Breast epithelium (tissue), 4 donors: ENCODE data around the gene PTPN11. TPM values are rescaled to one million over a fixed set of nuclear protein-coding genes. Genes with fewer than 3 reads are reported as not detected.

Experiments used
- DNase-seq, 2 donors: peaks; one replicate each; pipeline ENCODE4 v3.0.0-alpha.2; 2019; ENCODE audit warnings: low spot score in 2 of 2
- H3K27ac ChIP-seq, 2 donors: fragments of 200-600 bp; sonication (generic) in 1 of 2; one replicate each; pipeline ENCODE4 v1.5.1; 2016 to 2019; ENCODE audit warnings: mild to moderate bottlenecking in 1 of 2
- H3K27me3 ChIP-seq, 2 donors: fragments of 200-600 bp; sonication (generic) in 1 of 2; one replicate each; pipeline versions ENCODE4 v1.5.1 to v1.6.0; 2017 to 2019; ENCODE audit warnings: control low read depth in 1 of 2, mild to moderate bottlenecking in 1 of 2
- H3K36me3 ChIP-seq: fragments of 200-600 bp; one replicate; pipeline ENCODE4 v1.5.1; 2019
- H3K4me1 ChIP-seq, 2 donors: fragments of 200-600 bp; sonication (generic); one replicate each; pipeline ENCODE4 v1.5.1; 2016 to 2019; ENCODE audit warnings: control low read depth in 1 of 2
- H3K4me3 ChIP-seq, 3 donors: fragments of 200-600 bp; sonication (generic); 1 replicate in 2 of 3; 2 replicates in 1 of 3; pipeline ENCODE4 v1.5.1; 2016 to 2019; ENCODE audit warnings: mild to moderate bottlenecking in 3 of 3, moderate library complexity in 2 of 3
- H3K9me3 ChIP-seq, 2 donors: fragments of 200-600 bp; sonication (generic) in 1 of 2; one replicate each; pipeline ENCODE4 v1.5.1; 2016 to 2019; ENCODE audit warnings: control low read depth in 1 of 2
- POLR2A ChIP-seq: fragments of 450-650 bp; IDR thresholded peaks from one replicate; pipeline ENCODE4 v1.6.1; 2016; ENCODE audit warnings: antibody characterized with exemption, mild to moderate bottlenecking, moderate library complexity
- POLR2AphosphoS5 ChIP-seq, 3 donors: sonication (generic); formaldehyde crosslinking; IDR thresholded peaks; one replicate each; pipeline ENCODE4 v1.6.1; 2017; ENCODE audit warnings: antibody characterized with exemption in 3 of 3
- intact Hi-C: fragments of 100-400 bp; cut with DNase I; formaldehyde crosslinking; loops from one replicate; pipeline ENCODE4 v1.15.1; 2023; ENCODE audit warnings: low total_unique reads
- total RNA-seq, 3 donors: library from RNA; depleted of rRNA; stranded (reverse); fragments of >200 nt; gene quantifications; one replicate each; pipeline ENCODE4 v1.1.0, GENCODE V29; 2016
- TF ChIP-seq, protein P1 (sequence below), 3 donors: fragments of 450-650 bp; IDR thresholded peaks; one replicate each; pipeline ENCODE4 v1.5.1; 2016 to 2017; ENCODE audit warnings: antibody characterized with exemption in 3 of 3, mild to moderate bottlenecking in 3 of 3, moderate library complexity in 3 of 3

Gene PTPN11
- total RNA-seq, 3 donors from 2014 or later = 73.8 to 288 (median 91.4) TPM

DNA sequence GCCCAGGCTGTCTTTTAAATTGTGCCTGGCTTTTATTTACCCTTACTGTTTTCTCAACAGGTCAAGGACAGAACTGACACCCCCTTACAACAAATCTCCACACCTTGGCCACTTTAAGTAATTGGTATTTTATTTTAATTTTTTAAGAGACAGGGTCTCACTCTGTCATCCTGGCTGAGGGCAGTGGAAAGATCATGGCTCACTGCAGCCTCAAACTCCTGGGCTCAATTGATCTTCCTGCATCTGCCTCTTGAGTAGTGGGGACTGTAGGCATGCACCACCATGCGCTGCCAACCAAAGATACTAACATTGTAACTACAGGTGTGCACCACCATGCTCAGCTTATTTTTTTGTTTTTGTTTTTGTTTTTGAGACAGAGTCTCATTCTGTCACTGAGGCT is 109.8 kb downstream of the PTPN11 start:
- H3K36me3 ChIP-seq = no peaks in the 10 kb centered on the region
- no peak for TF ChIP-seq POLR2A
- TF ChIP-seq, protein P1, sequence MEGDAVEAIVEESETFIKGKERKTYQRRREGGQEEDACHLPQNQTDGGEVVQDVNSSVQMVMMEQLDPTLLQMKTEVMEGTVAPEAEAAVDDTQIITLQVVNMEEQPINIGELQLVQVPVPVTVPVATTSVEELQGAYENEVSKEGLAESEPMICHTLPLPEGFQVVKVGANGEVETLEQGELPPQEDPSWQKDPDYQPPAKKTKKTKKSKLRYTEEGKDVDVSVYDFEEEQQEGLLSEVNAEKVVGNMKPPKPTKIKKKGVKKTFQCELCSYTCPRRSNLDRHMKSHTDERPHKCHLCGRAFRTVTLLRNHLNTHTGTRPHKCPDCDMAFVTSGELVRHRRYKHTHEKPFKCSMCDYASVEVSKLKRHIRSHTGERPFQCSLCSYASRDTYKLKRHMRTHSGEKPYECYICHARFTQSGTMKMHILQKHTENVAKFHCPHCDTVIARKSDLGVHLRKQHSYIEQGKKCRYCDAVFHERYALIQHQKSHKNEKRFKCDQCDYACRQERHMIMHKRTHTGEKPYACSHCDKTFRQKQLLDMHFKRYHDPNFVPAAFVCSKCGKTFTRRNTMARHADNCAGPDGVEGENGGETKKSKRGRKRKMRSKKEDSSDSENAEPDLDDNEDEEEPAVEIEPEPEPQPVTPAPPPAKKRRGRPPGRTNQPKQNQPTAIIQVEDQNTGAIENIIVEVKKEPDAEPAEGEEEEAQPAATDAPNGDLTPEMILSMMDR (IDR thresholded peaks at IDR 0.05) = no peak
- no peak for TF ChIP-seq POLR2AphosphoS5 (IDR thresholded peaks at IDR 0.05)
- H3K27ac ChIP-seq = no peak overlapping the region
- no peak overlapping the region for H3K4me3 ChIP-seq
- peaks cover 0 to 4% of the 10 kb centered on the region in 2 donors for H3K9me3 ChIP-seq
- H3K4me1 ChIP-seq = no peaks in the 10 kb centered on the region
- DNase-seq = no peak
- no peaks in the 10 kb centered on the region for H3K27me3 ChIP-seq
- intact Hi-C loops = no loop called here

DNA sequence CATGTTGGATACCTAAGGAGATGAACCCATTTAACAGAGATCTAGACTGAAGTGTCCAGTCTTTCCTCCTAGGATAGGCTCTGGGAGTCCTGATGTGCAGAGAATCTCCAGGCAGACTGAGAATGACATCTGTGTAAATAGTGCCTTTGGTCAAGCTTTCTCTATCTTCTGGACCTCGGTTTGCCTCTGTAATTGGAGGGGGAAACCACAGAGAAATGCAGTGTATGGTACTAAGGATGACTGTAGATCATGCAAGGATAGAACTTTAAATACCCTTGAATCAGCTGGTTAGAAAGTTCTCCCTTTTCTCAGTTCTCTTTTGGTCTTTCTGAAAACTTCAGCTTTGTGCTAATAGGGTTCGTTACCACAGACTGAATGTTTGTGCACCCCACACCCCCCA is 112.2 kb downstream of the PTPN11 start:
- no peaks in the 10 kb centered on the region for H3K36me3 ChIP-seq
- H3K9me3 ChIP-seq = no peaks in the 10 kb centered on the region
- H3K4me1 ChIP-seq = no peaks in the 10 kb centered on the region
- no peaks in the 10 kb centered on the region for H3K27me3 ChIP-seq
- no peak overlapping the region for H3K27ac ChIP-seq
- no peak for DNase-seq
- H3K4me3 ChIP-seq = no peak overlapping the region
- TF ChIP-seq, protein P1 (IDR thresholded peaks at IDR 0.05) = no peak
- TF ChIP-seq POLR2AphosphoS5 (IDR thresholded peaks at IDR 0.05) (no peak), POLR2A (no peak)
- intact Hi-C loops = no loop called here

DNA sequence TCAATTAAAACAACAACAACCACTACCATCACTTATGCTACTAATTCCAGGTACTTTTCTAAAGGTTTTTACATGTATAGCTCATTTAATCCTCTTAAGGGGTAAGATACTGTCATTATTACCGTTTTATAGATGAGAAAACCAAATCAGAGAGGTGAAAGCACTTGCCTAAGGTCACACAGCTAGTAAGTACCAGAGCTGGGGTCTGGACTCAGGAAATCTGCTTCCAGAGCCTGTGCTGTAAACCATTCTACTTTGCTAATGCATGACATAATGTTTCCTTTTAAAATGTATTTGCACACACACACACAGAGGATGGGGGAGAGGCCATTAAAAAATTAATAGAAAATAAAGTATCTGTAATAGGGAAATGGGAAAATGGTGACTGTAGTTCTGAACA is 113.4 kb downstream of the PTPN11 start:
- Histone ChIP-seq H3K4me3 (no peak overlapping the region), H3K4me1 (no peaks in the 10 kb centered on the region), H3K36me3 (no peaks in the 10 kb centered on the region), H3K27me3 (no peaks in the 10 kb centered on the region), H3K9me3 (no peaks in the 10 kb centered on the region), H3K27ac (no peak overlapping the region)
- intact Hi-C loops = no loop called here
- TF ChIP-seq POLR2A (no peak), POLR2AphosphoS5 (IDR thresholded peaks at IDR 0.05) (no peak)
- TF ChIP-seq, protein P1 (IDR thresholded peaks at IDR 0.05) = no peak
- no peak for DNase-seq

DNA sequence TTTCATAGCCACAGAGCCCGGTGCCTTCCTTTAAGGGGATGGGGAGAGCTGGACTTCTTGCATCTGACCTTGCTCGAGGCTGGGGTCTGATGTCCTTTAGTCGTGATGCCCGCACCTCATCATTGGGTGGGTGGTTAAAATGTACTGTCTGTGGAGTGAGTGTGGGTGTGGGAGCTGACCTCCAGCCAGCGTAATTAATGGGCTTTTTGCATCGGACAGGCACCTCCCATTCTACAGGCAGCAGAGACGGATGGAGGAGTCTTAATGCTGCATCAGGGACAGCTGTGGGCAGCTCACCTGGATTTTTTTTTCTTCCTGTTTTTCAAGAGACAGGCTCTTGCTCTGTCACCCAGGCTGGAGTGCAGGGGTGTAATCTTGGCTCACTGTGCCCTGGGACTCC is 114.8 kb downstream of the PTPN11 start:
- no peak for DNase-seq
- no peak overlapping the region for H3K27ac ChIP-seq
- no peaks in the 10 kb centered on the region for H3K36me3 ChIP-seq
- no peaks in the 10 kb centered on the region for H3K9me3 ChIP-seq
- TF ChIP-seq POLR2A (no peak), POLR2AphosphoS5 (IDR thresholded peaks at IDR 0.05) (no peak)
- TF ChIP-seq, protein P1 (IDR thresholded peaks at IDR 0.05) = no peak
- no peak overlapping the region for H3K4me3 ChIP-seq
- H3K27me3 ChIP-seq = no peaks in the 10 kb centered on the region
- intact Hi-C loops = no loop called here
- no peaks in the 10 kb centered on the region for H3K4me1 ChIP-seq

DNA sequence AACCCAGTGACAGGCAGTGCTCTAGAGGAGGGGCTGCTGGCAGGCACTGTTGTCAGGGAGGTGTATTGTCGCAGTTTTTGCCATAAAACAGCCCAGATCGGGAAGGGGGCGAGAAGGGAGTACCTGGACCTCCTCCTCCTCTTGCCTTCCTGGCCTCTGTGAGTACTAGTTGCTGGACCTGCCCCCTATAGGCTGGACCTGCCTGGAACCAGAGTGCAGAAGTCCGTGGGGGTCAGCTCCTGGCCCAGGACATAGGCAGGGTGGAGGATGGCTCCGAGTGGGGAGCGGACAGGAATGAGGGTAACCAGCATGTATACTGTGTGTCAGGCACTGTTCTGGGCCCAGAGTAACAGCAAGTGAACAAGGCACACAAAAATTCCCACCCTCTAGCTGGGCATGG is 116.3 kb downstream of the PTPN11 start:
- intact Hi-C loops = no loop called here
- no peaks in the 10 kb centered on the region for H3K36me3 ChIP-seq
- no peaks in the 10 kb centered on the region for H3K4me1 ChIP-seq
- TF ChIP-seq, protein P1 (IDR thresholded peaks at IDR 0.05) = no peak
- TF ChIP-seq POLR2A (no peak), POLR2AphosphoS5 (IDR thresholded peaks at IDR 0.05) (no peak)
- no peak overlapping the region for H3K27ac ChIP-seq
- no peak for DNase-seq
- H3K9me3 ChIP-seq = no peaks in the 10 kb centered on the region
- no peak overlapping the region for H3K4me3 ChIP-seq
- no peaks in the 10 kb centered on the region for H3K27me3 ChIP-seq
